Measurements from ENCODE around the gene ANKRD2. TPM values are rescaled to one million over a fixed set of nuclear protein-coding genes. Genes with fewer than 3 reads are reported as not detected.

ANKRD2 gene
- total RNA-seq, 1 experiment from 2014 or later, result 5.8 TPM

DNA sequence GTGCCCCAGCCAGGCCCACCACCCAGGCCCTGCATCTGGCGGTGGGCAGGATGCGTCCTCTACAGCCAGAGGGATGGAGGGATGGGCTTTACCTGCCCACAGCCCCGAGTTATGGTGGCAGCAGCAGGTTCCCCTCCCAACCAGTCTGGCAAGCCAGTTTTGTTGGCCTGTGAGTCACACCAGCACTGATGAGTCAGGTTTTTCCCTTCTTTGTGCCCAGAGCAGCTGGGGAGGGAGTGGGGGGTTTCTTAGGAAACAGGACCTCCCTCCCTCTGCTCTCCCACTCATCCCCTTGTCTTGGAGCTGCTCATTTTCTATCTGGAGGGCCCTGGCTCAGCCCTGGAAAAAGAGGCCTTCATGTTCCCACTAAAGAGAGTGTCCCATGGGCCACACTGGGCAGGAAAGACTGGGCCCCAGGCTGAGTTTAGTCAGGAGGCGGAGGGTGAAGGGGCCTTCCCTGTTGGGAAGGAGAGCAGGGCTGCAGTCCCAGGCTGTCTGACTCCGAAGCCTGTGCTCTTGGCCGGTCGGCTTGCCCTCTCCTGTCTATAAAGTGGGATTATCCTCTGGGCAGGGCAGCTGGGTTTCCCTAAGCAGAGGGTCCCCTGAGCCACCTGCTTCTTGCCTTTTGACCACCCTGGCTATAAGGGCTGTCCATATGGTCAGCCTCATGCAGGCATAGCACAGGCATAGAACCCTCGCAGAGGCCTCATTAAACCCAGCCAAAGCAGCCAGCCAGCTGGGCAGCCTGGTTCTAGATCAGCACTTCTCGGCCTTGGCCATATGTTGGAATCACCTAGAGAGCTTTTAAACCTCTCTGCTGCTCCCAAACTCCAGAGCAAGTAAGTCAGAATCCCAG, 30.2 kb upstream of the ANKRD2 start:
- intact Hi-C loops (cut with micrococcal nuclease), result no loop called here
- TF ChIP-seq, protein P1, sequence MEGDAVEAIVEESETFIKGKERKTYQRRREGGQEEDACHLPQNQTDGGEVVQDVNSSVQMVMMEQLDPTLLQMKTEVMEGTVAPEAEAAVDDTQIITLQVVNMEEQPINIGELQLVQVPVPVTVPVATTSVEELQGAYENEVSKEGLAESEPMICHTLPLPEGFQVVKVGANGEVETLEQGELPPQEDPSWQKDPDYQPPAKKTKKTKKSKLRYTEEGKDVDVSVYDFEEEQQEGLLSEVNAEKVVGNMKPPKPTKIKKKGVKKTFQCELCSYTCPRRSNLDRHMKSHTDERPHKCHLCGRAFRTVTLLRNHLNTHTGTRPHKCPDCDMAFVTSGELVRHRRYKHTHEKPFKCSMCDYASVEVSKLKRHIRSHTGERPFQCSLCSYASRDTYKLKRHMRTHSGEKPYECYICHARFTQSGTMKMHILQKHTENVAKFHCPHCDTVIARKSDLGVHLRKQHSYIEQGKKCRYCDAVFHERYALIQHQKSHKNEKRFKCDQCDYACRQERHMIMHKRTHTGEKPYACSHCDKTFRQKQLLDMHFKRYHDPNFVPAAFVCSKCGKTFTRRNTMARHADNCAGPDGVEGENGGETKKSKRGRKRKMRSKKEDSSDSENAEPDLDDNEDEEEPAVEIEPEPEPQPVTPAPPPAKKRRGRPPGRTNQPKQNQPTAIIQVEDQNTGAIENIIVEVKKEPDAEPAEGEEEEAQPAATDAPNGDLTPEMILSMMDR (IDR thresholded peaks at IDR 0.05; ENCODE audit: unreplicated experiment), result no peak
- Mint-ChIP-seq H3K27me3 (ENCODE audit: insufficient read depth, unreplicated experiment) (no peaks in the 10 kb centered on the region), H3K4me3 (ENCODE audit: unreplicated experiment) (peak overlapping the region; percentile 56), H3K9me3 (ENCODE audit: unreplicated experiment) (no peaks in the 10 kb centered on the region), H3K27ac (ENCODE audit: low read depth, unreplicated experiment) (peak overlapping the region; percentile 73), H3K4me1 (ENCODE audit: insufficient read depth, unreplicated experiment) (peaks cover 28% of the 10 kb centered on the region), H3K36me3 (ENCODE audit: insufficient read depth, unreplicated experiment) (no peaks in the 10 kb centered on the region)
- peak; percentile 93 for DNase-seq (ENCODE audit: unreplicated experiment)
- ChIA-PET POLR2A (interaction anchor here (0.5 to 2.8 kb wide), 11 partner anchors 24 to 209 kb away, joined by 3 to 35 read pairs (median 3); partner anchors contain the start of genes MMS19 and UBTD1), CTCF (interaction anchor here (0.6 to 2.3 kb wide), 11 partner anchors 9 to 118 kb away, joined by 3 to 9 read pairs (median 4); no protein-coding TSS in a partner anchor)
- no TSS peak for BruUV-seq (replicated peaks)

- peaks cover 28% of the 10 kb centered on the region for H3K4me1 Mint-ChIP-seq (ENCODE audit: insufficient read depth, unreplicated experiment)
- H3K27me3 Mint-ChIP-seq (ENCODE audit: insufficient read depth, unreplicated experiment), result no peaks in the 10 kb centered on the region
- TF ChIP-seq, protein P1 (IDR thresholded peaks at IDR 0.05; ENCODE audit: unreplicated experiment), result no peak
- ChIA-PET CTCF (interaction anchor here (0.7 to 2.3 kb wide), 6 partner anchors 9 to 76 kb away, joined by 3 to 7 read pairs (median 4); no protein-coding TSS in a partner anchor), POLR2A (interaction anchor here (0.6 to 2.8 kb wide), 7 partner anchors 41 to 77 kb away, joined by 3 to 35 read pairs (median 3); partner anchors contain the start of genes MMS19 and UBTD1)
- intact Hi-C loops (cut with micrococcal nuclease), result no loop called here
- peak; percentile 95 for DNase-seq (ENCODE audit: unreplicated experiment)
- H3K4me3 Mint-ChIP-seq (ENCODE audit: unreplicated experiment), result no peak overlapping the region
- BruUV-seq (replicated peaks), result no TSS peak
- no peaks in the 10 kb centered on the region for H3K36me3 Mint-ChIP-seq (ENCODE audit: insufficient read depth, unreplicated experiment)
- peak overlapping the region; percentile 73 for H3K27ac Mint-ChIP-seq (ENCODE audit: low read depth, unreplicated experiment)
- H3K9me3 Mint-ChIP-seq (ENCODE audit: unreplicated experiment), result no peaks in the 10 kb centered on the region
Observed at GRCh38 chr10:97543025-97543546, 29.5 kb upstream of the ANKRD2 start.

DNA sequence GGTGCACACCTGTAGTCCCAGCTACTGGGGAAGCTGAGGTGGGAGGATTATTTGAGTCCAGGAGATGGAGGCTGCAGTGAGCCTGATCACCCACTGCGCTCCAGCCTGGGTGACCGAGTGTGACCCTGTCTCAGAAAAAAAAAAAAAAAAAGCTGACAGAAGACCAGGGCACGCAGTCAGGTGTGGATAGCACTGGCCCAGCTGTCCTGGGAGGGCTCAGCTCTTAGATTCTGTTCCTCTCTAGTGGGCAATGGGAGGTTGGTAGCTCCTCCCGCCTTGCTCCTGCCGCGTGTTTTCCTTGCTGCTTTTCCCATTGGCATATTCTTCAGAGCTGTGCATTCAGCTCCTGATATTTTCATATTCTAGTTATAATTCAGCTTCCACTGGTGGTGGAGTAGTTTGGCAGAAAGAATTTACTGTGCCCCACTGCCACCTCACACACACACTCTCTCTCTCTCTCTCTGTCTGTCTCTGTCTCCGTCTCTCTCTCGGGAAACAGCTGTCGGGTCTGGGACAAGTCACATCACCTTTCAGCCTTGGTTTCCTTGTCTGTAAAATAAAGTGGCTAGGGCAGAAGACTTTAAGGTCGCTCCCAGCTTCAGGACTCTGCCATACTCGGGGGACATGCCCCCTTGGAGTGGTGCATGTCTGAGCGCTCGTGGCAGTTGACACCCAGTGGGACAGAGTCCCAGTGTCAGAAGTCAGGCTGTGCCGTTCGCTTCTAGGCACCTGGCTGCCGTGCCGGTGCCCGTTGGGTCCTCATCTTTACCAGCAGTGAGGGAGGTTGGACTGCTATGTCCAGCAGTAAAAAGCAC, 25.9 kb upstream of the ANKRD2 start:
- Mint-ChIP-seq H3K36me3 (ENCODE audit: insufficient read depth, unreplicated experiment) (no peaks in the 10 kb centered on the region), H3K27me3 (ENCODE audit: insufficient read depth, unreplicated experiment) (no peaks in the 10 kb centered on the region), H3K27ac (ENCODE audit: low read depth, unreplicated experiment) (no peak overlapping the region), H3K9me3 (ENCODE audit: unreplicated experiment) (no peaks in the 10 kb centered on the region), H3K4me1 (ENCODE audit: insufficient read depth, unreplicated experiment) (peaks cover 45% of the 10 kb centered on the region), H3K4me3 (ENCODE audit: unreplicated experiment) (no peak overlapping the region)
- POLR2A ChIA-PET, result interaction anchor here (0.7 to 2.0 kb wide), 4 partner anchors 47 to 145 kb away, joined by 3 to 5 read pairs (median 3); partner anchors contain the start of gene RRP12
- intact Hi-C loops (cut with micrococcal nuclease), result no loop called here
- no TSS peak for BruUV-seq (replicated peaks)
- TF ChIP-seq, protein P1 (IDR thresholded peaks at IDR 0.05; ENCODE audit: unreplicated experiment), result no peak
- CTCF ChIA-PET, result interaction anchor here (0.6 to 1.8 kb wide), 9 partner anchors 8 to 104 kb away, joined by 3 to 12 read pairs (median 4); no protein-coding TSS in a partner anchor
- no peak for DNase-seq (ENCODE audit: unreplicated experiment)
